ENCODE results near the gene BRD3. TPM values are rescaled to one million over a fixed set of nuclear protein-coding genes. Genes with fewer than 3 reads are reported as not detected.
"Not testable (repeated sequence)": the region's sequence is repeated elsewhere in the genome, so short reads cannot be mapped to it uniquely, and the experiment has no call there.

Gene BRD3
- total RNA-seq, 2 donors from 2014 or later, result 50.2 to 51.3 TPM

DNA sequence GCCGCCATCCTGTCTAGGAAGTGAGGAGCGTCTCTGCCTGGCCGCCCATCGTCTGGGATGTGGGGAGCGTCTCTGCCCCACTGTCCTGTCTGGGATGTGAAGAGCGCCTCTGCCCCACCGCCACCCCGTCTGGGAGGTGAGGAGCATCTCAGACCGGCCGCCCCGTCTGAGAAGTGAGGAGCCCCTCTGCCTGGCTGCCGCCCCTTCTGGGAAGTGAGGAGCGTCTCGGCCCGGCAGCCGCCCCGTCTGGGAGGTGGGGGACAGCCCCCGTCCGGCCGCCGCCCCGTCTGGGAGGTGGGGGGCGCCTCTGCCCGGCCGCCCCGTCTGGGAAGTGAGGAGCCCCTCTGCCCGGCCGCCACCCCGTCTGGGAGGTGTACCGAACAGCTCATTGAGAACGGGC lies 7.9 kb upstream of the BRD3 start:
- not testable (repeated sequence) for H3K4me3 Mint-ChIP-seq; H3K4me1 Mint-ChIP-seq (ENCODE audit: low read depth); ATAC-seq (replicated peaks in 1 of 2); H3K27me3 Mint-ChIP-seq (ENCODE audit: low read depth); H3K27ac Mint-ChIP-seq; DNase-seq
- peaks cover 0 to 17% of the 10 kb centered on the region in 2 donors for H3K9me3 Mint-ChIP-seq
- H3K36me3 Mint-ChIP-seq (ENCODE audit: insufficient read depth in 2 of 2), result peaks cover 15% of the 10 kb centered on the region in 2 donors

DNA sequence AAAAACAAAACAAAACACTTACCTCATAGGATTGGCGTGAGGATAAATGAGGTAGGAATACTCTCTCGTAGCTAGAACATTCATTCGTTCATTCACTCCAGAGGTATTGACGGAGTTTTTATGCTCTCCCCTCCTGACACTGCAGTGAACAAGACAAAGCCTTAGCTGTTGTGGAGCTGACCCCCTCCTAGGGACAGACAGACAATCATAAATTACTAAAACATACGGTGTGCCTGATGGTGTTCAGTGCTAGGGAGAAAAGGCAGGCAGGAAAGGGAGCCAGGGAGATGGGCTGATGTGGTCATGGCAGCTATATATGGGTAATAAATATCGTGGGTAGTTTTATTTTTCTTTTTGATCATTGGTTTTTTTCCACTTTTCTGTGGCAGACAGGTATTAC lies 5.7 kb upstream of the BRD3 start:
- Mint-ChIP-seq H3K9me3 (peaks cover 0 to 10% of the 10 kb centered on the region in 2 donors), H3K4me3 (no peak overlapping the region), H3K36me3 (ENCODE audit: insufficient read depth in 2 of 2) (peaks cover 10% of the 10 kb centered on the region in 2 donors), H3K27ac (no peak overlapping the region), H3K4me1 (ENCODE audit: low read depth) (peaks cover 7% of the 10 kb centered on the region), H3K27me3 (ENCODE audit: low read depth) (peaks cover 14% of the 10 kb centered on the region)
- DNase-seq (no peak), ATAC-seq (replicated peaks in 1 of 2) (no peak)

- H3K27ac Mint-ChIP-seq; DNase-seq; ATAC-seq (replicated peaks in 1 of 2); H3K4me3 Mint-ChIP-seq; H3K4me1 Mint-ChIP-seq (ENCODE audit: low read depth): not testable (repeated sequence)
- H3K27me3 Mint-ChIP-seq (ENCODE audit: low read depth), result peaks cover 14% of the 10 kb centered on the region
- peaks cover 0 to 10% of the 10 kb centered on the region in 2 donors for H3K9me3 Mint-ChIP-seq
- H3K36me3 Mint-ChIP-seq (ENCODE audit: insufficient read depth in 2 of 2), result peaks cover 10% of the 10 kb centered on the region in 2 donors
Measured at GRCh38 chr9:134072683-134073082, 4.9 kb upstream of the BRD3 start.

DNA sequence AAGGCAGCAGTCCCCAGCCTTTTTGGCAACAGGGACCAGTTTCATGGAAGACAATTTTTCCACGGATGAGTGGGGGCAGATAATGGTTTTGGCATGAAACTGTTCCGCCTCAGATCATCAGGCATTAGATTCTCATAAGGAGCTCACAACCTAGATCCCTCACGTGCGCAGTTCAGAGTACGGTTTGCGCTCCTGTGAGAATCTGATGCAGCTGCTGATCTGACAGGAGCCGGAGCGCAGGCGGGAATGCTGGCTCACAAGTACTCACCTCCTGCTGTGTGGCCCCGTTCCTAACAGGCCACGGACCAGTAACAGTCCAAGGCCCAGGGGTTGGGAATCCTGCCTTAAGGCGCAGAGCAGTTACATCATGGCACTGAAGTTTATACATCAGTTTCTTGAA lies 3.3 kb upstream of the BRD3 start:
- Mint-ChIP-seq H3K9me3 (no peaks in the 10 kb centered on the region), H3K27me3 (ENCODE audit: low read depth) (peaks cover 14% of the 10 kb centered on the region), H3K36me3 (ENCODE audit: insufficient read depth in 2 of 2) (peaks cover 5 to 6% of the 10 kb centered on the region in 2 donors), H3K4me1 (ENCODE audit: low read depth) (peaks cover 11% of the 10 kb centered on the region), H3K4me3 (no peak overlapping the region), H3K27ac (no peak overlapping the region)
- ATAC-seq (replicated peaks in 1 of 2) (no peak), DNase-seq (no peak)

- peak overlapping the region; percentile 84 to 87 for H3K4me3 Mint-ChIP-seq
- peaks cover 25% of the 10 kb centered on the region for H3K4me1 Mint-ChIP-seq (ENCODE audit: low read depth)
- no peak for ATAC-seq (replicated peaks in 1 of 2)
- peaks cover 4 to 5% of the 10 kb centered on the region in 2 donors for H3K36me3 Mint-ChIP-seq (ENCODE audit: insufficient read depth in 2 of 2)
- DNase-seq, result no peak
- H3K27ac Mint-ChIP-seq, result no peak overlapping the region
- peaks cover 14% of the 10 kb centered on the region for H3K27me3 Mint-ChIP-seq (ENCODE audit: low read depth)
- no peaks in the 10 kb centered on the region for H3K9me3 Mint-ChIP-seq
Measured at GRCh38 chr9:134069480-134070399, 1.9 kb upstream of the BRD3 start.

DNA sequence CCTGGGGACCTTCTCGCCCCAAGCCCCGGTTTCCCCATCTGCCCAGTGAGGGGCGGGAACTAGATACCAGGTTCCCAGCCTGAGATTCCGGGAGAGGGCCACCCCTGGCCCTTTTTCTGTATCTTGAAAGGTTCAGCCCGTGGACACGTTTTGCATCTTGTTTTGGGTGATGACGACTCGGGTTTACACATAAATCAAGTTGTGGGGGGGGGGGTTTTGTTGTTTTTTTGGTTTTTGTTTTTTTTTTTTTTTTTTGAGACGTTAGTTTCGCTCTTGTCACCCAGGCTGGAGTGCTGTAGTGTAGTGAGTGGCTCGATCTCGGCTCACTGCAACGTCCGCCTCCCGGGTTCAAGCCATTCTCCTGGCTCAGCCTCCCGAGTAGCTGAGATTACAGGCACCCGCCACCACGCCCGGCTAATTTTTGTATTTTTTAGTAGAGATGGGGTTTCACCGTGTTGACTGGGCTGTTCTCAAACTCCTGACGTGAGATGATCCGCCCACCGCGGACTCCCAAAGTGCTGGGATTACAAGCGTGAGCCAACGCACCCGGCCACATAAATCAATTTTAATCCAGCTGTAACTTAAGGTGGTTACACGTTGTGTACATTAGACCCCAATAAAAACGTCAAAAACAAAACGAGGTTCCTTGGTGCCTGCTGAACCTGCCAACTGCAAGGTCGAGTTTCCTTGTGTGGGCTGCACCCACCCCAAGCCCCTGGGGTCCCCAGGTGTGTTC lies 1.1 kb upstream of the BRD3 start:
- no peaks in the 10 kb centered on the region for H3K36me3 Mint-ChIP-seq (ENCODE audit: insufficient read depth in 2 of 2)
- H3K27me3 Mint-ChIP-seq (ENCODE audit: low read depth), result peaks cover 14% of the 10 kb centered on the region
- no peaks in the 10 kb centered on the region for H3K9me3 Mint-ChIP-seq
- ATAC-seq (replicated peaks in 1 of 2) (no peak), DNase-seq (no peak)
- H3K4me3 Mint-ChIP-seq, result peak overlapping the region; percentile 84 to 87
- peak overlapping the region; percentile 50 for H3K27ac Mint-ChIP-seq
- H3K4me1 Mint-ChIP-seq (ENCODE audit: low read depth), result peaks cover 29% of the 10 kb centered on the region

- H3K27ac Mint-ChIP-seq, result no peak overlapping the region
- peaks cover 40% of the 10 kb centered on the region for H3K4me1 Mint-ChIP-seq (ENCODE audit: low read depth)
- no peaks in the 10 kb centered on the region for H3K36me3 Mint-ChIP-seq (ENCODE audit: insufficient read depth in 2 of 2)
- DNase-seq, result peak; percentile 49 to 58
- no peaks in the 10 kb centered on the region for H3K9me3 Mint-ChIP-seq
- peak; percentile 8 to 10 for ATAC-seq (replicated peaks in 1 of 2)
- H3K27me3 Mint-ChIP-seq (ENCODE audit: low read depth), result peaks cover 14% of the 10 kb centered on the region
- H3K4me3 Mint-ChIP-seq, result peak overlapping the region; percentile 91 to 97
Measured at GRCh38 chr9:134066913-134067851, 644 bp downstream of the BRD3 start.

DNA sequence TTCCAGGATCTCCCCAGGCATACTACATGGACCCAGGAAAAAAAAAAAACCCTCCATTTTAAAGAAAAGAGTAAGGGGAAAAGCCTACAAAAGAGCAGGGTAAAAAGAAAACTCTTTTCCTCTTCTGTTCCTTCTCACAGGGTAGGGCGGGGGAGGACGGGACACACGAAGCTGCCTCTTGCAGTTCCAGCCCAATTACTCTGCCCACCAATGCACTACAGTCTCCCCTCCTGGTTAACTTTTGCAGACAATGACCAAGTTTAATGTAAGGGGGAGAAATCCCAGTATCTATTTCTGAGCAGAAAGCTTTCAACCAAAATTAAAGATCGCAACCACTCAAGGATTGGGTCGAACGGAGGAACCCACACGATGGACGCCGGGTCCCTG lies 1.3 kb downstream of the BRD3 start:
- peaks cover 40% of the 10 kb centered on the region for H3K4me1 Mint-ChIP-seq (ENCODE audit: low read depth)
- no peaks in the 10 kb centered on the region for H3K36me3 Mint-ChIP-seq (ENCODE audit: insufficient read depth in 2 of 2)
- peak overlapping the region; percentile 91 to 97 for H3K4me3 Mint-ChIP-seq
- H3K9me3 Mint-ChIP-seq, result no peaks in the 10 kb centered on the region
- peaks cover 14% of the 10 kb centered on the region for H3K27me3 Mint-ChIP-seq (ENCODE audit: low read depth)
- ATAC-seq (replicated peaks in 1 of 2) (no peak), DNase-seq (no peak)
- H3K27ac Mint-ChIP-seq, result peak overlapping the region; percentile 87

- peaks cover 9% of the 10 kb centered on the region for H3K27me3 Mint-ChIP-seq (ENCODE audit: low read depth)
- H3K9me3 Mint-ChIP-seq, result no peaks in the 10 kb centered on the region
- DNase-seq, result peak; percentile 73 to 78
- peak overlapping the region; percentile 91 to 97 for H3K4me3 Mint-ChIP-seq
- ATAC-seq (replicated peaks in 1 of 2), result peak; percentile 50 to 53
- peaks cover 40% of the 10 kb centered on the region for H3K4me1 Mint-ChIP-seq (ENCODE audit: low read depth)
- H3K36me3 Mint-ChIP-seq (ENCODE audit: insufficient read depth in 2 of 2), result no peaks in the 10 kb centered on the region
- peak overlapping the region; percentile 87 for H3K27ac Mint-ChIP-seq
Measured at GRCh38 chr9:134065612-134066419, 2.0 kb downstream of the BRD3 start.

DNA sequence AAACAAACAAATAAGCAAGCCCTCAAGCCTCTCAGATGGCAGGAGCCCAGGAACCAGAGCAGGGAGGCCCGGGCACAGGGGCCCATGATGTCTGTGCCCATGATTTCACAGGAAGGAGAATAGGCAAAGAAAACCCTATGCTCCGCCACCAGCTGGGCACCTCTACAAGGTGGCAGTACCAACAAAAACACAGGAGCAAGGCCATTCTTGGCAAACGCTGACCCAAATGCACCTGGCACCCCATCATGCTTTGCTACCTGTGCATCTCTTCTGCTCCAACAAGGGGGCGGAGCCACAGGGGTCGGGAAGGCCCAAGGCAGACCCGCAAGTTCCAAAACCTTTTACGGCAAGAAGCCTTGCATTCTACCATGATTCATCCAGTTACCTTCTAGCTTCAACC lies 3.1 kb downstream of the BRD3 start:
- Mint-ChIP-seq H3K4me1 (ENCODE audit: low read depth) (peaks cover 50% of the 10 kb centered on the region), H3K4me3 (peak overlapping the region; percentile 91 to 97), H3K27ac (no peak overlapping the region), H3K27me3 (ENCODE audit: low read depth) (no peaks in the 10 kb centered on the region), H3K36me3 (ENCODE audit: insufficient read depth in 2 of 2) (no peaks in the 10 kb centered on the region), H3K9me3 (no peaks in the 10 kb centered on the region)
- no peak for ATAC-seq (replicated peaks in 1 of 2)
- DNase-seq, result no peak

- Mint-ChIP-seq H3K27me3 (ENCODE audit: low read depth) (no peaks in the 10 kb centered on the region), H3K27ac (no peak overlapping the region), H3K4me3 (no peak overlapping the region), H3K9me3 (no peaks in the 10 kb centered on the region), H3K4me1 (ENCODE audit: low read depth) (peaks cover 45% of the 10 kb centered on the region), H3K36me3 (ENCODE audit: insufficient read depth in 2 of 2) (no peaks in the 10 kb centered on the region)
- no peak for DNase-seq
- no peak for ATAC-seq (replicated peaks in 1 of 2)
Measured at GRCh38 chr9:134063571-134064450, 4.0 kb downstream of the BRD3 start.

All from activated T-cell treated with anti-CD3 and anti-CD28 coated beads, Interleukin-2, amount 50 U/mL, for 72 hours (primary cell).